SK-N-SH (cell line): Measurements from ENCODE around the gene OTOA. TPM values are rescaled to one million over a fixed set of nuclear protein-coding genes. Genes with fewer than 3 reads are reported as not detected.
"Not testable (repeated sequence)": the region's sequence is repeated elsewhere in the genome, so short reads cannot be mapped to it uniquely, and the experiment has no call there.

Experiments used
- CTCF ChIA-PET: fragments of 300-600, 350-600 bp; formaldehyde crosslinking; extraction: SDS; loops from one replicate; lab custom pipeline; 2021; lab: Yijun Ruan, JAX
- POLR2A ChIA-PET: fragments of 350-600 bp; sonication (Branson Sonifier 250); formaldehyde crosslinking; extraction: SDS; loops from one replicate; lab custom pipeline; 2020; ENCODE audit warnings: antibody characterized with exemption, inconsistent platforms; lab: Yijun Ruan, JAX
- DNase-seq: peaks from one replicate; pipeline ENCODE4 v3.0.0; 2012
- H2AFZ ChIP-seq: fragments of 200-600 bp; sonication (generic); 2 replicates; pipeline ENCODE4 v1.8.1; 2016; ENCODE audit warnings: antibody characterized with exemption, mild to moderate bottlenecking, low read depth
- H3F3A ChIP-seq: fragments of 200-600 bp; sonication (generic); replicated peaks from 2 replicates; pipeline ENCODE3; 2016; ENCODE audit warnings: antibody characterized with exemption, mild to moderate bottlenecking; ENCODE audit not compliant: insufficient read depth
- H3K27ac ChIP-seq, 2 experiments: fragments of 200-500 bp in 1 of 2; fragments of 200-600 bp in 1 of 2; sonication (Bioruptor generic) in 1 of 2; sonication (generic), shearing (Covaris generic) in 1 of 2; 2 replicates each; pipeline versions ENCODE4 v1.5.1 to v1.6.1; 2014 to 2016; ENCODE audit warnings: low read depth in 2 of 2, inconsistent platforms in 1 of 2, low read length in 1 of 2, mild to moderate bottlenecking in 1 of 2, mixed read lengths in 1 of 2
- H3K27me3 ChIP-seq: fragments of 200-600 bp; sonication (generic), shearing (Covaris generic); 2 replicates; pipeline ENCODE4 v1.6.1; 2016; ENCODE audit warnings: mixed run types; ENCODE audit not compliant: insufficient read depth
- H3K36me3 ChIP-seq, 2 experiments: fragments of 200-500 bp in 1 of 2; fragments of 200-600 bp in 1 of 2; sonication (Bioruptor generic) in 1 of 2; sonication (generic) in 1 of 2; replicated peaks in 1 of 2; 2 replicates each; pipeline versions ENCODE3 to v1.5.1; 2014 to 2016; ENCODE audit warnings: low read length in 1 of 2, mild to moderate bottlenecking in 1 of 2; ENCODE audit not compliant: insufficient read depth in 2 of 2, control insufficient read depth in 1 of 2
- H3K4me1 ChIP-seq, 2 experiments: fragments of 200-500 bp in 1 of 2; fragments of 200-600 bp in 1 of 2; sonication (Bioruptor generic) in 1 of 2; sonication (generic), shearing (Covaris generic) in 1 of 2; 2 replicates each; pipeline versions ENCODE4 v1.5.1 to v1.6.1; 2014 to 2016; ENCODE audit warnings: low read depth in 1 of 2, low read length in 1 of 2, mixed run types in 1 of 2; ENCODE audit not compliant: insufficient read depth in 2 of 2, control insufficient read depth in 1 of 2
- H3K4me2 ChIP-seq: fragments of 200-600 bp; sonication (generic), shearing (Covaris generic); 2 replicates; pipeline ENCODE4 v1.6.1; 2017; ENCODE audit warnings: mixed run types
- H3K4me3 ChIP-seq, 2 experiments: fragments of 200-500 bp in 1 of 2; fragments of 200-600 bp in 1 of 2; sonication (Bioruptor generic) in 1 of 2; sonication (generic), shearing (Covaris generic) in 1 of 2; 2 replicates each; pipeline versions ENCODE4 v1.5.1 to v1.8.1; 2014 to 2016; ENCODE audit warnings: low read depth in 2 of 2, inconsistent platforms in 1 of 2, low read length in 1 of 2, mild to moderate bottlenecking in 1 of 2, mixed read lengths in 1 of 2, moderate library complexity in 1 of 2
- H3K79me2 ChIP-seq: fragments of 200-600 bp; sonication (generic); 2 replicates; pipeline ENCODE4 v1.8.1; 2017; ENCODE audit warnings: mild to moderate bottlenecking; ENCODE audit not compliant: insufficient read depth
- H3K9ac ChIP-seq: fragments of 200-600 bp; sonication (generic); 2 replicates; pipeline ENCODE4 v1.6.1; 2017; ENCODE audit warnings: mixed run types
- H3K9me2 ChIP-seq: fragments of 200-600 bp; sonication (generic); 2 replicates; pipeline ENCODE4 v1.6.1; 2017; ENCODE audit warnings: mixed run types
- H3K9me3 ChIP-seq: fragments of 200-600 bp; sonication (generic); 2 replicates; pipeline ENCODE4 v1.6.1; 2017; ENCODE audit warnings: mixed run types, mild to moderate bottlenecking, moderate library complexity
- H4K20me1 ChIP-seq: fragments of 200-600 bp; sonication (generic); 2 replicates; pipeline ENCODE4 v1.6.1; 2017; ENCODE audit warnings: mild to moderate bottlenecking, mixed run types; ENCODE audit not compliant: insufficient read depth
- FOSL2 ChIP-seq: IDR thresholded peaks from 2 replicates; pipeline ENCODE4 v1.4.0; 2012; ENCODE audit warnings: low read depth, mild to moderate bottlenecking, moderate library complexity, borderline replicate concordance
- JUND ChIP-seq: IDR thresholded peaks from 2 replicates; pipeline ENCODE4 v1.4.0; 2012
- PBX3 ChIP-seq: IDR thresholded peaks from 2 replicates; pipeline ENCODE4; 2012
- TCF12 ChIP-seq: IDR thresholded peaks from 2 replicates; pipeline ENCODE4 v1.4.0; 2012
- WGBS: methylation state at CpG from one replicate; pipeline ENCODE4 v1.1.6; 2017; ENCODE audit warnings: low lambda C conversion rate; 5-methylcytosine and 5-hydroxymethylcytosine counted together
- polyA plus RNA-seq, 3 experiments: library from polyadenylated mRNA; depleted of rRNA; stranded (reverse); fragments of >200 nt; gene quantifications; 2 replicates each; pipeline ENCODE4 v1.2.3, GENCODE V29; 2012

Gene OTOA
- polyA plus RNA-seq, 1 of the 3 experiments (the other 2 are of a cell fraction), result 0.02 TPM

GRCh38 chr16:21769284-21769683 lies 105.5 kb downstream of the OTOA start:
- H4K20me1 ChIP-seq, H3K9me2 ChIP-seq, H3K9ac ChIP-seq, H2AFZ ChIP-seq, H3K9me3 ChIP-seq, H3K79me2 ChIP-seq, CTCF ChIA-PET, H3K4me1 ChIP-seq, DNase-seq, H3K4me3 ChIP-seq, H3K4me2 ChIP-seq, H3K27me3 ChIP-seq, POLR2A ChIA-PET, H3K36me3 ChIP-seq, H3F3A ChIP-seq: not testable (repeated sequence)
- TF ChIP-seq TCF12, result peak; percentile 8; the same call in 1 of the 2 replicates
- peak; percentile 26; the same call in 1 of the 2 replicates for TF ChIP-seq JUND
- TF ChIP-seq PBX3, result 0 out of 2 replicates have a peak, but pooled peaks have one; percentile 23
- TF ChIP-seq FOSL2, result peak; percentile 49
- peak overlapping the region in 1 of 2 experiments; percentile 50; a peak in 2 of 4 replicates for H3K27ac ChIP-seq
- 42% methylated on average over 2 of the region's 2 CpGs for WGBS

- H3K79me2 ChIP-seq, DNase-seq, H4K20me1 ChIP-seq, H3K27ac ChIP-seq, H3K9ac ChIP-seq, H3K4me2 ChIP-seq, H3K4me1 ChIP-seq, H3K9me3 ChIP-seq, H3K27me3 ChIP-seq, H3K9me2 ChIP-seq, H2AFZ ChIP-seq, H3K4me3 ChIP-seq, CTCF ChIA-PET, H3K36me3 ChIP-seq, H3F3A ChIP-seq, POLR2A ChIA-PET: not testable (repeated sequence)
- WGBS, result no CpG with 5 or more reads among the region's 5 CpGs
Observed at GRCh38 chr16:21770584-21770983, 106.8 kb downstream of the OTOA start.

- H3K79me2 ChIP-seq, H4K20me1 ChIP-seq, H3F3A ChIP-seq, H3K9me3 ChIP-seq, CTCF ChIA-PET, H3K27me3 ChIP-seq, H3K9ac ChIP-seq, H3K4me3 ChIP-seq, H2AFZ ChIP-seq, H3K4me1 ChIP-seq, DNase-seq, H3K4me2 ChIP-seq, H3K27ac ChIP-seq, POLR2A ChIA-PET, H3K36me3 ChIP-seq, H3K9me2 ChIP-seq: not testable (repeated sequence)
- WGBS, result 81% methylated on average over 9 of the region's 9 CpGs
Observed at GRCh38 chr16:21772547-21773206, 108.9 kb downstream of the OTOA start.

GRCh38 chr16:21773207-21773553 lies 109.4 kb downstream of the OTOA start:
- H4K20me1 ChIP-seq, POLR2A ChIA-PET, H3K4me2 ChIP-seq, H3K27me3 ChIP-seq, H3K36me3 ChIP-seq, CTCF ChIA-PET, H3K9me3 ChIP-seq, H3K9ac ChIP-seq, H3F3A ChIP-seq, H3K79me2 ChIP-seq, H3K4me1 ChIP-seq, DNase-seq, H3K4me3 ChIP-seq, H3K9me2 ChIP-seq, H3K27ac ChIP-seq, H2AFZ ChIP-seq: not testable (repeated sequence)
- WGBS, result 93% methylated on average over 5 of the region's 5 CpGs

- H3K36me3 ChIP-seq, H3K9ac ChIP-seq, H3F3A ChIP-seq, H2AFZ ChIP-seq, H3K4me1 ChIP-seq, H4K20me1 ChIP-seq, H3K4me2 ChIP-seq, H3K27me3 ChIP-seq, POLR2A ChIA-PET, CTCF ChIA-PET, H3K79me2 ChIP-seq, DNase-seq, H3K9me3 ChIP-seq, H3K27ac ChIP-seq, H3K9me2 ChIP-seq, H3K4me3 ChIP-seq: not testable (repeated sequence)
- no CpG with 5 or more reads among the region's 5 CpGs for WGBS
Observed at GRCh38 chr16:21780525-21780924, 116.8 kb downstream of the OTOA start.

- H3K36me3 ChIP-seq, H3F3A ChIP-seq, H3K4me3 ChIP-seq, H3K4me1 ChIP-seq, H2AFZ ChIP-seq, H3K79me2 ChIP-seq, H4K20me1 ChIP-seq, H3K27ac ChIP-seq, POLR2A ChIA-PET, H3K9me3 ChIP-seq, H3K9ac ChIP-seq, H3K9me2 ChIP-seq, DNase-seq, CTCF ChIA-PET, H3K27me3 ChIP-seq, H3K4me2 ChIP-seq: not testable (repeated sequence)
- 0% methylated on average over 1 of the region's 1 CpG for WGBS
Observed at GRCh38 chr16:21790506-21790905, 126.7 kb downstream of the OTOA start.
